GM21529 (cell line): ENCODE measurements around the gene ATG12.
"Not testable (repeated sequence)": the region's sequence is repeated elsewhere in the genome, so short reads cannot be mapped to it uniquely, and the experiment has no call there.

Experiments
- ATAC-seq: cut with Tn5 transposase; IDR thresholded peaks from one replicate; pipeline ENCODE4 v1.9.1; 2021; ENCODE audit not compliant: unreplicated experiment

ATG12 gene

DNA sequence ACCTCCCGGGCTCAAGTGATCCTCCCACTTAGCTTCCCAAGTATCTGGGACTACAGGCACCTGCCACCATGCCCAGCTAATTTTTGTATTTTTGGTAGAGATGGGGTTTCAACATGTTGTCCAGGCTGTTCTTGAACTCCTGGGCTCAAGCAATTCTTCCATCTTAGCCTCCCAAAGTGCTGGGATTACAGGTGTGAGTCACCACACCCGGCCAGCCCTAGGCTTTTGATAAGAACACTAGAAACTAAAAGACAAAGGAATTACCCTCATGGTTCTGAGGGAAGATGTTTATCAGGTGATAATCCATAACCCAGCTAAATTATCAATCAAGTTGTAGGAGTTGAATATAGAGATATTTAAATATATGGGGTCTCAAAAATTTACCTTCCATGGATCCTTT lies 33.3 kb downstream of the ATG12 start:
- not testable (repeated sequence) for ATAC-seq

DNA sequence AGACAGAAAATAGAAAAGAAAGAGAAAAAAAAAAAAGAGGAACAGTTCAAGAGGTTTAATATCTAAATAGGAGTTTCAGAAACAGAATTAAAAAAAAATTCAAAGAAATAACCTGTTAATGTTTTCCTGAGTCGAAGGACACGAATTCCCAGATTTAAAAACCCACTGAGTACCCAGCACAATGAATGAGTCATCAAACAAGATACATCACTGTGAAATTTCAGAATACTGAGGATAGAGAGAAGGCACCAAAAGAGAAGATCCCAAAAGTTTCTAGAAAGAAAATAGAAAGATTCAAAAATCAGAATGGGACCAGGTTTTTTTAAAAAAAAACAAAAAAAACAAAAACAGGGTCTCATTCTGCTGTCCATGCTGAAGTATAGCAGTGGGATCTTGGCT lies 33.7 kb downstream of the ATG12 start:
- no peak for ATAC-seq

- ATAC-seq = no peak
Observed at GRCh38 chr5:115806986-115807653, 34.2 kb downstream of the ATG12 start.

DNA sequence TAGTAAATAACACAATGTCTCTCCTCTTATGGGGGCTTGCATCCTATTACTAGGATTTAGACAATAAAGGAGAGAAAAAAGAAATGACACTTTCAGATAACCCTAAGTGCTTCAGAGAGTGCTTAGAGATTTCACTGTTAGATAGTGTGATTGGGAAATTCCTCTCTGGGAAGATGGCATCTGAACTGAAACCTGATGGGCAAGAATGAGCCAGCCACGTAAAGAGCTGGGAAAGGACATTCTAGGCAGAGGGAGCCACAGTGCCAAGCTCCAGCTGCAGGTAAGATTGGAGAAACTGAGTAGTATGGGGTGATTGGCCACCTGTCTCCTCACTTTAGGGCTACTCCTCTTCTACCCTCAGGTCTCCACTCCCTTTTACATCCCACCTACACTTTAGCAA lies 39.4 kb downstream of the ATG12 start:
- no peak for ATAC-seq

DNA sequence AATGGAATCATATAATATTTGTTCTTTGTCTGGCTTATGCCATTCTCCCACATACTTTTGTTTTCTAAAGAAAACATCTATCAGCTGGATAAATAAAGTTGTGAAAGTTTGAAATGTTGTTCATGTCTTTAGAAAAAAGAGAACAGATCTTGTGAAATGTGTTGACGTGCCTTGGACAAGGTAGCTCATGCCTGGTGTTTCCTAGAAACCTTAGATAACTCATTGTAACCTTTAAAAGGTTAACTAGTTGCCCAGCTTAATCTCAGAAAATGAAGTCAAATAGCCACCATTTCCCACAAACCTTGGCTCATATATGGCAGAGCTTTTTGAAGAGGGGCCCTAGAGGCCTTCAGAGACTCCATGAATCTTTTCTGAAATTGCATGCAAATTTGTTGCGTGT lies 40.2 kb downstream of the ATG12 start:
- no peak for ATAC-seq

GRCh38 chr5:115800108-115800507 lies 41.3 kb downstream of the ATG12 start:
- ATAC-seq = no peak

GRCh38 chr5:115798252-115798651 lies 43.1 kb downstream of the ATG12 start:
- no peak for ATAC-seq

DNA sequence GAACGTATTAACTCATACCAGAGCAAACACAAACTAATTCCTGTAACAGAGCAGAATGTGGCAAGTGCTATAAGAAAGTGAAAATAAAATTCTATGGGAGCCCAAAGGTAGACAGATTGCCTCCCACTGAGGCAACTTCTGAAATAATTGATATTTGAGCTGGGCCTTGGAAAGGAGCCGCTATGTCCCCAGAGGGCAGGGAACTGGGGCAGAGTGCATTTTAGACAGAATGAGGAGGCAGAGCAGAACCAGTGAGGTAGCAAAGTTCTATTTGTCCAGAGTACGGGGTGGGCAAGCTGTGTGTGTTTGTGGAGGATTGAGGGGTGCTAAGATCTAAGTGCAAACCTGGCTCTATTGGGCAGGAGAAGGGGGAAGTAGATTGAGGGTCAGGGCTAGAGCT lies 44.7 kb downstream of the ATG12 start:
- ATAC-seq = no peak

DNA sequence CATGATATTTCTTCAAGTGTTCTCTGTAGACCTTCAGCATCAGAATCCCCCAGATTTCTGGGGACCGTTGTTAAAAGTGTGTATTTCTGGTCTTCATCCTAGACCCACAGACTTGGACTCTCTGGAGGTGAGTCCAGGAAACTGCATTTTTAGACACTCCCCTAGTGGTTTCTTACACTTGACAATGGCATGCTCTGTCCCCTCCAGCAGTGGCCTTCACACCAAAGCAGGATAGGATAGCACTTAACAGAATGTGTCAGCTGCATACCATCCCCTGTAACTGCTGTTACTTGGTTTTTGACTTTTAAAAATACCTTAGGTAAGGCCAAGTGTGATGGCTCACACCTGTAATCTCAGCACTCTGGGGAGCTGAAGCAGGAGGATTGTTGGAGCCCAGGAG lies 45.7 kb downstream of the ATG12 start:
- ATAC-seq = no peak

GRCh38 chr5:115788440-115788839 lies 52.9 kb downstream of the ATG12 start:
- ATAC-seq = no peak

DNA sequence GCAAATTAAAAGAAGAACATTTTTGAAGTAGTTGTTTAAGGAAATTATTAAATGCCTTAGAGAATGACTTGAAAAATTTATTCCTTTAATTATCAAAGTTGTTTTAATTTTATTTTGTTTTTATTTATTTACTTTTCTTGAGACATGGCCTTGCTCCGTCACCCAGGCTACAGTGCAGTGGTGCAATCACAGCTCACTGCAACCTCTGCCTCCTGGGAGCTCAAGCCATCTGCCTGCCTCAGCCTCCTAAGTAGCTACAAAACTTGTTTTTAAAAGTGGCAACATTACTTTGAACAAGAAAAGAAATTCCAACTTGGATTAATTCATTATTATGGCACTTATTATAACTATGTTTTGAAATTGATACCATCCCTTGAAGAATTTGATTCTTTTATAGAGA lies 53.9 kb downstream of the ATG12 start:
- no peak for ATAC-seq

GRCh38 chr5:115785381-115786065 lies 55.8 kb downstream of the ATG12 start:
- ATAC-seq = no peak

DNA sequence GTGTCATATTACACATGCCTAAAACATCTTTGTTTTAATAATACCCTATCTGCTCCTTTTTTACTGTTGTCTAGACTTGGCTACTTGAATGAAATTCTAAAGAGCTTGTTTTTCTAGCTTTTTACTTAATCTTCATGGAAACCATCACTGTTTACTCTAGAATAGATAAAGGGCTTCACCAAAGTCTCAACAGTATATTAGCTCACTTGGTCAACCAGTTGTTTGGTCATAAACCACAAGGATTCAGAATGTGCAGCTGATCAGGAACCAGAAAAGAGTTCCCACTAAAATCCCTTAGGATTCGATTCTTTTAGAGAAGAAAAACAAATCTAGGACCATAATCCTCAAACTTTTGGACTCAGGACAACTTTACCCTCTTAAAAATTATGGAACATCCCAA lies 62.9 kb downstream of the ATG12 start:
- no peak for ATAC-seq
